Measurements from ENCODE around the gene IL36B. TPM values are rescaled to one million over a fixed set of nuclear protein-coding genes. Genes with fewer than 3 reads are reported as not detected.
A peak's percentile ranks its signal among the peaks of the same experiment; 100 is the strongest.

Gene IL36B
- total and polyA plus RNA-seq, 2 experiments from 2014 or later = not detected

DNA sequence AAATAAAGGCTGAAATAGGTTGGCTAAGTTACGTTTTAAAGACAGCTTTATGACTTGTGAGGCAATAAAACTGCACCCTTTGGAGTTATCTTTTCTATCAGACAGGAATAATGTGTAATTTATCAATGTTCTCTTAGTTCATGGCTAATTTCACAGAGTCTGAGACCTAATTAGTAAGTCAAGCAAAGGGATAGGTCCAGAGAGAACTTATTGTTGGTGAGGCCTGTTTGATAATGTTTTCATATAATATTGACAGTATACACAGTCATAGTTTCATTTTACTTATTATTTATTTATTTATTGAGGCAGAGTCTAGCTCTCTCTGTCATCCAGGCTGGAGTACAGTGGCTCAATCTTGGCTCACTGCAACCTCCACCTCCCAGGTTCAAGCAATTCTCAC is 4.5 kb upstream of the IL36B start:
- no peak overlapping the region for H2AFZ ChIP-seq
- H3K36me3 ChIP-seq (replicated peaks; ENCODE audit: insufficient read depth, low read depth) = no peaks in the 10 kb centered on the region
- no peak overlapping the region for H3K4me2 ChIP-seq

GRCh38 chr2:113056521-113056920 is 3.9 kb upstream of the IL36B start:
- no peak overlapping the region for H3K4me3 ChIP-seq
- WGBS (ENCODE audit: low lambda C conversion rate, missing lambda C conversion rate) = 68% methylated on average over 1 of the region's 1 CpG
- H3K79me2 ChIP-seq = no peaks in the 10 kb centered on the region
- H3K4me1 ChIP-seq (ENCODE audit: insufficient read depth) = no peaks in the 10 kb centered on the region
- H2AFZ ChIP-seq = no peak overlapping the region
- no peak overlapping the region for H3K4me2 ChIP-seq
- H3K9me2 ChIP-seq (replicated peaks; ENCODE audit: insufficient read depth) = no peaks in the 10 kb centered on the region
- peak overlapping the region; percentile 63 for H3K27ac ChIP-seq
- H3K36me3 ChIP-seq (replicated peaks; ENCODE audit: insufficient read depth, low read depth) = no peaks in the 10 kb centered on the region
- no peak for TF ChIP-seq EZH2phosphoT487 (IDR thresholded peaks at IDR 0.05; ENCODE audit: low read depth, severe bottlenecking, unreplicated experiment)
- no peak for TF ChIP-seq EZH2 (IDR thresholded peaks at IDR 0.05; ENCODE audit: borderline replicate concordance)
- TF ChIP-seq, protein P1, sequence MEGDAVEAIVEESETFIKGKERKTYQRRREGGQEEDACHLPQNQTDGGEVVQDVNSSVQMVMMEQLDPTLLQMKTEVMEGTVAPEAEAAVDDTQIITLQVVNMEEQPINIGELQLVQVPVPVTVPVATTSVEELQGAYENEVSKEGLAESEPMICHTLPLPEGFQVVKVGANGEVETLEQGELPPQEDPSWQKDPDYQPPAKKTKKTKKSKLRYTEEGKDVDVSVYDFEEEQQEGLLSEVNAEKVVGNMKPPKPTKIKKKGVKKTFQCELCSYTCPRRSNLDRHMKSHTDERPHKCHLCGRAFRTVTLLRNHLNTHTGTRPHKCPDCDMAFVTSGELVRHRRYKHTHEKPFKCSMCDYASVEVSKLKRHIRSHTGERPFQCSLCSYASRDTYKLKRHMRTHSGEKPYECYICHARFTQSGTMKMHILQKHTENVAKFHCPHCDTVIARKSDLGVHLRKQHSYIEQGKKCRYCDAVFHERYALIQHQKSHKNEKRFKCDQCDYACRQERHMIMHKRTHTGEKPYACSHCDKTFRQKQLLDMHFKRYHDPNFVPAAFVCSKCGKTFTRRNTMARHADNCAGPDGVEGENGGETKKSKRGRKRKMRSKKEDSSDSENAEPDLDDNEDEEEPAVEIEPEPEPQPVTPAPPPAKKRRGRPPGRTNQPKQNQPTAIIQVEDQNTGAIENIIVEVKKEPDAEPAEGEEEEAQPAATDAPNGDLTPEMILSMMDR (IDR thresholded peaks at IDR 0.05; ENCODE audit: poor library complexity) = no peak
- no peaks in the 10 kb centered on the region for H3K27me3 ChIP-seq
- peak; percentile 1 for DNase-seq (ENCODE audit: low spot score)
- H4K20me1 ChIP-seq (ENCODE audit: insufficient read depth, poor library complexity, severe bottlenecking) = no peaks in the 10 kb centered on the region
- H3K9me3 ChIP-seq (ENCODE audit: low read depth) = no peaks in the 10 kb centered on the region

More for the DNA sequence above, 4.5 kb upstream of the IL36B start:
- no peaks in the 10 kb centered on the region for H3K79me2 ChIP-seq
- H3K9me3 ChIP-seq (ENCODE audit: low read depth) = no peaks in the 10 kb centered on the region
- H3K4me1 ChIP-seq (ENCODE audit: insufficient read depth) = no peaks in the 10 kb centered on the region
- H3K27ac ChIP-seq = peak overlapping the region; percentile 63
- no peak overlapping the region for H3K4me3 ChIP-seq
- no peaks in the 10 kb centered on the region for H4K20me1 ChIP-seq (ENCODE audit: insufficient read depth, poor library complexity, severe bottlenecking)
- 35% methylated on average over 1 of the region's 1 CpG for WGBS (ENCODE audit: low lambda C conversion rate, missing lambda C conversion rate)
- peak; percentile 1 for DNase-seq (ENCODE audit: low spot score)
- no peaks in the 10 kb centered on the region for H3K27me3 ChIP-seq
- H3K9me2 ChIP-seq (replicated peaks; ENCODE audit: insufficient read depth) = no peaks in the 10 kb centered on the region
- TF ChIP-seq, protein P1 (IDR thresholded peaks at IDR 0.05; ENCODE audit: poor library complexity) = no peak
- TF ChIP-seq EZH2 (IDR thresholded peaks at IDR 0.05; ENCODE audit: borderline replicate concordance) = no peak
- no peak for TF ChIP-seq EZH2phosphoT487 (IDR thresholded peaks at IDR 0.05; ENCODE audit: low read depth, severe bottlenecking, unreplicated experiment)

- no peaks in the 10 kb centered on the region for H3K9me2 ChIP-seq (replicated peaks; ENCODE audit: insufficient read depth)
Observed at GRCh38 chr2:113054066-113054465, 1.4 kb upstream of the IL36B start.

More at GRCh38 chr2:113054066-113054465, 1.4 kb upstream of the IL36B start:
- Histone ChIP-seq H3K79me2 (no peaks in the 10 kb centered on the region), H3K27ac (no peak overlapping the region), H2AFZ (no peak overlapping the region), H3K9me3 (ENCODE audit: low read depth) (no peaks in the 10 kb centered on the region), H3K27me3 (no peaks in the 10 kb centered on the region), H3K4me1 (ENCODE audit: insufficient read depth) (no peaks in the 10 kb centered on the region), H3K4me2 (no peak overlapping the region), H3K36me3 (replicated peaks; ENCODE audit: insufficient read depth, low read depth) (no peaks in the 10 kb centered on the region), H3K4me3 (no peak overlapping the region), H4K20me1 (ENCODE audit: insufficient read depth, poor library complexity, severe bottlenecking) (no peaks in the 10 kb centered on the region)
- DNase-seq (ENCODE audit: low spot score) = no peak
- TF ChIP-seq EZH2phosphoT487 (IDR thresholded peaks at IDR 0.05; ENCODE audit: low read depth, severe bottlenecking, unreplicated experiment) (no peak), EZH2 (IDR thresholded peaks at IDR 0.05; ENCODE audit: borderline replicate concordance) (no peak)
- TF ChIP-seq, protein P1 (IDR thresholded peaks at IDR 0.05; ENCODE audit: poor library complexity) = no peak

Data from hepatocyte (in vitro differentiated cells).